GM21723 (cell line): ENCODE results near the gene LRAT.
"Not testable (repeated sequence)": the region's sequence is repeated elsewhere in the genome, so short reads cannot be mapped to it uniquely, and the experiment has no call there.

Source experiments
- ATAC-seq: cut with Tn5 transposase; IDR thresholded peaks from one replicate; pipeline ENCODE4 v1.9.1; 2021; ENCODE audit warnings: mild to moderate bottlenecking, moderate library complexity; ENCODE audit not compliant: unreplicated experiment

LRAT gene

GRCh38 chr4:154743683-154744340 is at the start of gene LRAT:
LRAT (plus strand) TSS chr4:154744000; CDS start chr4:154744327, 327 bp downstream.
- ATAC-seq = peak; percentile 82

- no peak for ATAC-seq
Observed at GRCh38 chr4:154707877-154708276, 35.9 kb upstream of the LRAT start.

- no peak for ATAC-seq
Observed at GRCh38 chr4:154709550-154709949, 34.2 kb upstream of the LRAT start.

DNA sequence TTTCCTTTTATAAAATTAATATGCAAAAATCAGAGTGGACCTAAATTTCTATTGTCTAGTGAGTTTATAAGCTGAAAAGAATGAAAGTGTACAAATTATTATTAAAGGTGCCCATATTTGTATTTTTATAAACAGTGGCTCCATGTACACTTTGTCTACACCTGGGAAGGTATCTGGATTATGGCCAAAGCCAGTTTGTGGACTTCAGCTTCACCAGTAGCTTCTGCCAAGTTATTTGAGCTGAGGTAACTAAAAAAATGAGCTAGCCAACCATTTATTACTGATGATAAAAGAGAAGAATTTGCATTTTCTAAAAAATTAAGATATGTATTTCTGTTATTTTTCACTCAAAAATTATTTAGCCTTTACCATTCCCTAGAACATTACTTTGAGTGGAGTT is 32.3 kb upstream of the LRAT start:
- ATAC-seq = no peak

DNA sequence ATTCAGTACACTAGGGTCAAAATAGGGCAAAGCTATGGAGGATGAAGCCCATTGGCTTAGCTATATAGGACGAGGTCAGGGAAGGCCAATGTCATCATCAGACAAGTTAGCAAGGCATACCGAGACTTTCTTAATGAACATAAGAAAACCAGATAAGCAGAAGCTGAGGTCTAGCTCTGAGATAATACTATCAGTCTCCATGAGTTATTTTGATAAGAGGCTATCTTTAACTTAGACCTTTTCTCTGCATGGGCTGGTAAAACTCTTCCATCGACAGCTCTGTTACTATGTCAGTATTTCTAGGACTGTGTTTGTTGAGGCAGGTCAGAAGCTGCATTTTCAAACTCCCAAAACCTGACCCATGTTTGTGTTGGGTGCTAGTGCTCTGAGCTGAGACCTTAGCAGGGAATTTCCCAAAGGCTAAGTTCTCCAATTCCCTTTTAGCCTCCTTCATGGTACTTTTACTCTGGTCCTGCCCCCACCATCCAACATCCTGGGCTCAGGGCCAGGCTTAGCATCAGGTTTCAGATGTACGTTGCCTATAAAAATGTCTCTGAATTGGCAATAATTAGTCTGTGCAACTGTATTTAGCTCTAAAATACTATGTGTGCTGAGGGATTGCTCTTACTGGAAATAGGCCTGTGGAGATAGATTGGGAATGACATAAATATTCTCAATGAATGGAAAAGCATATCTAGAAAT is 29.3 kb upstream of the LRAT start:
- no peak for ATAC-seq

GRCh38 chr4:154719087-154719486 is 24.7 kb upstream of the LRAT start:
- no peak for ATAC-seq

- ATAC-seq = no peak
Observed at GRCh38 chr4:154720123-154720522, 23.7 kb upstream of the LRAT start.

DNA sequence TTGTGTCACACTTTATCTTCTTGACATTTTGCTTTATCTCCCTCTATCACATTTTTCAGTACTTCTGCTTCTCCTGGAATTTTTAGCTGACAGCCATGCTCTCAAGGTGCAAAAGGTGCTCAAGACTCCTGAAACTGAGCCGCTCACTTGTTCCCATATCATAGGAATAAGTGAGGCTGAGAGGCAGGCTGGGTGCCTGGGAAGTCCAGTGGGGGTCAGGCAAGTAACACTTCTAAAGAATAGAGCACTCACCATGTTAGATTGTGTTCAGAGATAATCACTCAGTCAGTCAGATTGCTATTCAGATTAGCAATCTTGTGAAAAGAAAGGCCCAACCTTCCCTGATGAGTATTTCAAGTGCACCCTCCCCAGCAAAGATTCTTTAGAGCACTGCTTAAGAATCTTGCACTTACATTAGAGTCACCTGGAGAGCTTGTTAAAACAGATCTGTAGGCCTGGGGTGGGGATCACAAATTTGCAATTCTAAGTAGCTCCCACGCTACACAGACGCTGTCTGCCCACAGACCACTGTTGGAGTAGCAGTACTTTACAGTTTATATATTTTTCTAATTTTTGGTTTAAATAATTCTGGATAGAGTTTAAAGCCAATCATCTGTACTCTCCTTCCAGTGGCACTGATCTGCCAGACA is 23.1 kb upstream of the LRAT start:
- ATAC-seq = no peak

GRCh38 chr4:154722262-154722661 is 21.5 kb upstream of the LRAT start:
- no peak for ATAC-seq

- not testable (repeated sequence) for ATAC-seq
Observed at GRCh38 chr4:154723601-154724000, 20.2 kb upstream of the LRAT start.

GRCh38 chr4:154727540-154727939 is 16.3 kb upstream of the LRAT start:
- no peak for ATAC-seq

- no peak for ATAC-seq
Observed at GRCh38 chr4:154731756-154732155, 12.0 kb upstream of the LRAT start.

DNA sequence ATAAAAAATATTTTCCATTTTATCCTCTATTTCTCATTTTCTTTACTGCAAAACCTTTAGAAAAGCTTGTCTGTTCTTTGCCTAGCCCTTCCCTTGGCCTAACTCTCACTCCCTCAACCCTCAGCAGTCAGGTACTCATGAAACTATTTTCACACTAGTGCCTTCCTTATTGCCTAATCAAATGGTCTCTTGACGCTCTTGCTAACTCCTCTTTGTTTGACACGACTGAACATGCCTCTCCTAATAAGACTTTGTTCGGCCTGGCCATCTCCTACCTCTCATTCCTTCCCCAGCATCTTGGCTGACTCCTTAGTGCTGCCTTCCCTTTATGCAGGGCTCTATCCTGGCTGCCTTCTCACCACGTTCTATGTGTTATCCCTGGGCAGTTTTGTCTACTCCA is 11.1 kb upstream of the LRAT start:
- ATAC-seq = no peak

- no peak for ATAC-seq
Observed at GRCh38 chr4:154736770-154737169, 7.0 kb upstream of the LRAT start.

DNA sequence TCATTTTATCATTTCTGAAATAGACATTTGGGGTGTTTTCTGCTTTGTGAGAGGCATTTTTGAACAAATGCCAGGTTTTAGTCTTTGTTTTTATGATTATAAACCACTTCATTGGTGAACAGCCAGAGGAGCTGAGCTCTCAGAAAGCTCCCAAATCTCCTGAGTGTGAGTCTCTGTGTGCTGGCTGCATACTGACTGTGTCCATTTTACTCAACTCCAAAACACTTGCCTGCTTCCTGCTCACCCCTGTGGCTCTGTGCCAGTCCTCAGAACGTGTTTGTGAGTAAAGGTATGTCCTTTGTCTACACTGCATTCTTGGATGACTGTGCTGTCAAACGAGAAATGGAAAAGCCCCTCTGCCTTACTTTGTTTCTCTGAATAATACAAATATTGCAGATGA is 5.4 kb upstream of the LRAT start:
- no peak for ATAC-seq

DNA sequence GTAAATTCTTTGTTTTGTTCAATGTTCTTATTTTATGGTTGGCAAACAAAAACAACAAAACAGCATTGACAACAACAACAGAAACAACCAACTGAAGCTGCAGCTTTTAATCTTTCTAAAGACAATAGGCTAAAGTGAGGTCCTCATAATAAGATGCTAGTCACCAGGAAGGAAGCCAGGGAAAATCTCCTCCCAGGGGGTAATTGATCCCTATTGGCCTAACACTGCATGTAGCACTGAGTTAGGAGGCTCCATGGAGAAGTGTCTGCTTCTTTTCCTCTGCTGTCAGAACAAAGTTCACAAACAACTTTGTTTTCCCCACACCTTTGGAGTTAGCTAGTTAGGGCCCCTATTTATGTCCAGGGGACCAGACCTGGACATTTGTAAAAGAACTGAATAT is 4.7 kb upstream of the LRAT start:
- no peak for ATAC-seq

DNA sequence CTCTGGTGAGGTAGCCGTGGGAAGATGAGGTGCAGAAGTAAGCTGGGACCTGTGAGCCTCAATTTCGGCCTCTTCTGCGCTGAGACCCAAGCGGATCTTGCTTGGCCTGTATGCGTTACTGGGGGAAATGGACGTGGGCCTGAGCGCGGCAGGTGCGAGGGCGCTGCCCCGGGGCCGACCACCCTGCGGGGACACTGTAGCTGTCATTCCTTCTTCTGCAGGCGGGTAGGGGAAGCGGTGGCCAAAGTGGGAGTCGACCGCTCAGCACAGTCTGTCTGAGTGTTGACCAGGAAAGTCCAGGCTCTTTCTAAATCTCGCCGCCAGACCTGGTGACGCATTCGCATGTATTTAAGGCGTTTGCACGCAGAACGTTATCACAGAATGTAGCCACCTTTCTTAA is 3.3 kb upstream of the LRAT start:
- no peak for ATAC-seq

DNA sequence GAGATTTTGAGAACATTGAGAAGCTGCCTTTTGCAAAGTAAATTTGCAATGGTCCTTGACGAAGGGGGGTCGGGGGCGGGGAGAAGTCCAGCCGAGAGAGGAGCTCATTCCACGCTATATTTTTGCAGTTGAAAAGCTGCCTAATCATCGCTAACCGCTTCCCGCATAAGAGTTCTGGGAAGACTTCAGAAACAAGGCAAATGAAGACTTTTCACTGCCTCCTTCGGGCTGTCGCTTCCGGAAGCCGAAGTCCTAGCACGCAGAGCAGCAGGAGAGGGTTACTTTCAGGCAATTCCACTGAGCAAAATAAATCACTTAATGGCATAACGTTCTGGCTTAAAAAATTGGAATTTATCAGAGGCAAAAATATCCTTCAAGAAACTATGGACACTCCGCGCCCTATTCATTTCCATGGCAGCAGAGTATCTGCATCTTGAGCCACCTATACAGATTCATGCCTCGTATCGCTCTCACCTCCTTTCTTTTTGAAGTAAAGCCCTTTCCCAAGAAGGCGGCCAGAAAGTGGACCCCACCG is 2.6 kb upstream of the LRAT start:
- no peak for ATAC-seq

GRCh38 chr4:154741922-154742850 is 1.6 kb upstream of the LRAT start:
- no peak for ATAC-seq

DNA sequence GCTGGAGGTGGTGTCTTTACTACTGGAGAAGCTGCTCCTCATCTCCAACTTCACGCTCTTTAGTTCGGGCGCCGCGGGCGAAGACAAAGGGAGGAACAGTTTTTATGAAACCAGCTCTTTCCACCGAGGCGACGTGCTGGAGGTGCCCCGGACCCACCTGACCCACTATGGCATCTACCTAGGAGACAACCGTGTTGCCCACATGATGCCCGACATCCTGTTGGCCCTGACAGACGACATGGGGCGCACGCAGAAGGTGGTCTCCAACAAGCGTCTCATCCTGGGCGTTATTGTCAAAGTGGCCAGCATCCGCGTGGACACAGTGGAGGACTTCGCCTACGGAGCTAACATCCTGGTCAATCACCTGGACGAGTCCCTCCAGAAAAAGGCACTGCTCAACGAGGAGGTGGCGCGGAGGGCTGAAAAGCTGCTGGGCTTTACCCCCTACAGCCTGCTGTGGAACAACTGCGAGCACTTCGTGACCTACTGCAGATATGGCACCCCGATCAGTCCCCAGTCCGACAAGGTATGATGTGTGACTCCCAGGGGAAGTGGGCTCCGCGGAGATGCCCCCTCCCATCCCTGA is 634 bp downstream of the LRAT start:
- ATAC-seq = no peak
